GM12875 (cell line): ENCODE results near the gene FAR1.

Source experiments
- H3K4me3 ChIP-seq: one replicate; pipeline ENCODE4 v1.5.1; 2011; ENCODE audit warnings: low read depth, low read length, control low read depth
- CTCF ChIP-seq: IDR thresholded peaks from 2 replicates; pipeline ENCODE4 v1.5.1; 2011; ENCODE audit warnings: low read depth, mild to moderate bottlenecking, control low read depth, inconsistent platforms, low read length, moderate library complexity, borderline replicate concordance; ENCODE audit not compliant: insufficient read depth

FAR1 gene

DNA sequence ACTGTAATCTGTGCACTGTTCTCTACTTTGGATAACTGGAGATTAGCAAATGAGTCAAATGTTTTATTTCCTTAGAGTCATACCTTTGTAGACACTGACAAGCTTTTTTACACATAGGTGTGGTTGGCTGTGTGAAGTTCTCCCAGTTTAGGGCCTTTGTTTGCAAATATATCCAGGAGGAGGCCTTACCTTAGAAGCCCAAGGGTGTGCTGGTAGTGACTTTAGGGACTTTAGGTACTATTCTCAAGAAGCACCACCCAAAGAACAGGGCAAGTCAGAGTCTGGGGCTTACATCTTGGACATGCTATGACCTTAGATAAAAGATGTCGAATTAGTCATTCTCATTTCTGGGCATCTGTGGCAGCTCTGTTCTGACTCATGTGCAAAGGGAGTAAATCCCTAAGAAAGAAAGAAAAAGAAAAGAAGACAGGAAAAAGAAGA is 4.8 kb upstream of the FAR1 start:
- H3K4me3 ChIP-seq = no peak overlapping the region
- no peak for TF ChIP-seq CTCF

DNA sequence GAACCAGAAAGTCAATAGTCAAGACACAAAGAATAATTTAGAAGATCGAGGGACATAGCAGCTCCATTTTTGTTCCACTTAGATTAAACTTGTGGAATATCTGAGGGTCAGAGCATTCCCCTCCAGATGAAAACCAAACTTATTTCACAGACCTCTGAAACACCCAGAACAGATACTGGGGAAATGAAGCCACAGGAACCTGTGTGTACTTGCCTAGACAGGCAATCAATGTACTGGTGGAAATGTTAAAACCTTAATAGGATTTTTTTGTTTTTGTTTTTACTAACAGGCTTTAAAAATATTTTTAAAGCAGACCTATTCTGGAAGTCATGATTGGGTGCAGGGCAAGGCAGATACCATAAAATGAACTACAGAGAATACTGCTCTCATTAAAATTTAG is 4.1 kb upstream of the FAR1 start:
- no peak for TF ChIP-seq CTCF

GRCh38 chr11:13666708-13667107 is 1.8 kb upstream of the FAR1 start:
- no peak overlapping the region for H3K4me3 ChIP-seq
- no peak for TF ChIP-seq CTCF

More for the DNA sequence above, 4.1 kb upstream of the FAR1 start:
- no peak overlapping the region for H3K4me3 ChIP-seq

- no peak overlapping the region for H3K4me3 ChIP-seq
- TF ChIP-seq CTCF = no peak
Measured at GRCh38 chr11:13667245-13667644, 1.2 kb upstream of the FAR1 start.

GRCh38 chr11:13667795-13668101 is 720 bp upstream of the FAR1 start:
- no peak for TF ChIP-seq CTCF
- H3K4me3 ChIP-seq = peak overlapping the region; percentile 78

DNA sequence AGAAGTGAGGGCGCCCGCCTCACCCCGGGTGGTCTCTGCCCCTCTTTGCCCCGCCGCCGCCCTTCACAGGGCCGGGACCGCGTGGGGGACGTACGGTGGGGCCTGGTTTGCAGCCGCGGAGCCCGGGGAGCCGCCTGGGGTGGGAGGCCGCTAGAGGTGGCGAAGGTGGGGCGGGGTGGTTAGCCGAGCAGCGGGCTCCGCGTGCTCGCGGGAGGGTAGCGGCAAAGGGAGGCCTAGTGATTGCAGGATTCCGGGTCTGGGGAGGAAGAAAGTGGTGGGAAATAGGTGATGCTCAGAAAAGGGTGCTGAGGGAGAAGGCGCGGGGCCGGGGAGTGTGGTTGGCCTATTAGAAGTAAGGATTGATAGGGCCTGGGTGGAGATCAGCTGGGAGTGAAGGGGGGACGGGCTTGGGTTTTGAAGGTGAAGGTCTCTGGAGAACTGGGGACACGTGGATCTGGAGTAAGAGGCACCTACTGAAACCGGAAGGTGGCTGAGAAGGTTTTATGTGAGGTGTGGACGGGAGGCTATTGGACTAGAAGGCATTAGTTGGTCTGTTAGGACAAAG is 571 bp downstream of the FAR1 start:
- TF ChIP-seq CTCF = no peak
- peak overlapping the region; percentile 85 for H3K4me3 ChIP-seq

DNA sequence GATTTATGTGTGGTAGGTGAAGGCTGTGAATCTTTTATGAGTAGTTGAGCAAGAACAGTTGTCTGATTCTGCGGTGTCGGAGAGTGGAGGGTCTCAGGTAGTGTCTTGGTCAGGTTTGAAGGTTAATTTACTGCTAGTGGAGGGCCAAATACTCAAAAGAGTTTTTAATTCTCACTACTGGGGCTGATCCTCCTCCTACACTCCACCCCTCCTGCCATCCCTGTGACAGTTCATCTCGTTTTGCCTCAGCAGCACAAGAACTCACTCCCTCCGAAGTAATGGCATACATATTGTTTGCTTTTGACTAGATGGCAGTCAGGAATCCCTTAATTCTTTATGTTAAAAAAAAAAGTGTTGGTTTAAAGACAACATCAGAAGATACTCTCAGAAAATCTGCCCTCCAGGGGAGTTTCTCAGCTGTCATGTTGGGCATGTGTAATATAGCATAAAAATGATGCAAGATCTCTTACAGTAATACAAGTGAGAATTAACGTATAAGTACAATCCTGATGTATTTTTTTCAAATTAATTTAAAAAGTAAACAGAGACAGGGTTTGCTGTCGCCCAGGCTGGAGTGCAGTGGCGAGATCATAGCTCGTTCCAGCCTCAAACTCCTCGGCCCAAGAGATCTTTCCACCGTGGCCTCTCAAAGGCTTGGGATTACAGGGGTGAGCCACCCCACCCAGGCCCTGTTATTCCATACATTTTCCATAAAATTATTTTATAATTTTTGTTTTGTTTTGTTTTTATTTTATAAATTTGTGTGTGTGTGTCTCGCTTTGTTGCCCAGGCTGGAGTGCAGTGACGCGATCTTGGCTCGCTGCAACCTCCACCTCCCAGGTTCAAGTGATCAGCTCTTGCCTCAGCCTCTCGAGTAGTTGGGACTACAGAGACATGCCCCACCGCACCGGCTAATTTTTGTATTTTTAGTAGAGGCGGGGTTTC is 1.3 kb downstream of the FAR1 start:
- H3K4me3 ChIP-seq = peak overlapping the region; percentile 85
- TF ChIP-seq CTCF = no peak
